Tibial nerve (tissue), 3 donors: ENCODE data around the gene NELFB.

Experiments used
- CTCF ChIP-seq, 5 experiments: fragments of 200-600 bp in 3 of 5; fragments of 450-650 bp in 2 of 5; sonication (generic) in 3 of 5; IDR thresholded peaks; one replicate each; pipeline ENCODE4 v1.5.1; 2016 to 2019; ENCODE audit warnings: antibody characterized with exemption in 5 of 5, mild to moderate bottlenecking in 3 of 5, moderate library complexity in 2 of 5
- POLR2A ChIP-seq, 2 donors: fragments of 450-650 bp; IDR thresholded peaks; one replicate each; pipeline ENCODE4 v1.6.1; 2017; ENCODE audit warnings: antibody characterized with exemption in 2 of 2, mild to moderate bottlenecking in 2 of 2, moderate library complexity in 2 of 2

GRCh38 chr9:137319739-137320551, 64.8 kb downstream of the NELFB start:
- TF ChIP-seq CTCF (IDR thresholded peaks at IDR 0.05) (no peak), POLR2A (IDR thresholded peaks at IDR 0.05) (no peak)
